Measurements from ENCODE around the gene PDE4A. TPM values are rescaled to one million over a fixed set of nuclear protein-coding genes. Genes with fewer than 3 reads are reported as not detected.

PDE4A gene
- total RNA-seq, 1 experiment from 2014 or later = 1.1 TPM

DNA sequence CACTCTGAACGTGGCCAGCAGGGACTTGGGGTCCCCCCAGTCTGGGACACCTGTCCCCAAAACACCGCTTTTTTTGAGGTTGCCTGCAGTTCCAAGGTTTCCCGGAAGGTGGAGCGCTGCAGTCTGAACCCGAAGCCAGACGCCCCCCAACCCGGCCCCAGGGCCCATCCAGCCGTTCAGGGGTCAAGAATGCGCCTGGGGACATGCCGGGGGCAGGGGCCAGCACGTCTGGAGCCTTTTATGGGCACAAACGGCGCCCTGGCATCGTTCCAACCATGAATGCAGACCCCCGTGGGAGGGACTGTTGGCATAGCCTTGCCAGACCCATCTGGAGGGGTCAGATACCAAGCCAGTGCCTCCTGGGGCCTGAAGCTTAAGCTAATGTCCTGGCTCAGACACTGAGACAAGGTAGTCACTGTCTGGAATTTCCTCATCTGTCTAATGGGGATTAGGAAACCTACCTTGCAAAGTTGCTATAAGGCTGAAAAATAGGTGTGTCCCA, 90.0 kb downstream of the PDE4A start:
- DNase-seq (ENCODE audit: low spot score) = no peak

- DNase-seq (ENCODE audit: low spot score) = no peak
Measured at GRCh38 chr19:10513223-10513622, 92.9 kb downstream of the PDE4A start.

- DNase-seq (ENCODE audit: low spot score) = no peak
Measured at GRCh38 chr19:10514211-10515145, 94.1 kb downstream of the PDE4A start.

- DNase-seq (ENCODE audit: low spot score) = no peak
Measured at GRCh38 chr19:10516064-10516385, 95.7 kb downstream of the PDE4A start.

DNA sequence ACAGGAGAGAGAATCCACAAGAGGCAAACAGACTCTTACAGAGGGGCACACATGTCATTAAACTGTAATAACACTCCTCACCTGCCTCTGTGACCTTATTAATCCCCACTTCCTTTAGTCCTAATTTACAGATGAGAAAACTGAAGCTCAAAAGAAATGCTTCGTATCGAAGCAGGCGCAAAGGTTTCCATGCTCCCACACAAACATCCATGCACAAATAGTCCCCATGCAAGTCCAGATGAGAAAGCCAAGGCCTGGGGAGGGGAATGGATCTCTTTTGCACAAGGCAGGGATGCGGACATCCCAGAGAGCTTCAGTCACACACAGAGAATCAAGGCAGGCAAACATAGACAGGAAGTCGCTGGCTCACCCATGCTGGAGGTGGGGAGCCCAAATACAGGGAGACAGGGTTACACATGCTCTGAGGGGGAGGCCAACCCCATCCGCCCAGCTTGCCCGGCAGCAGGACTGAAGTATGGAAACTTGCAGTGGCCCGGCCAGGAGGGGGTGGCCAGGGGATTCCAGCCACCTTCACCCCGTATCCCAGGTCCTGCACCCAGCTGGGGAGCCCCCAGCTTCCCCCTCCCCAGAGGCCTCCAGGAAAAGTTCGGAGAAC, 96.4 kb downstream of the PDE4A start:
- no peak for DNase-seq (ENCODE audit: low spot score)

DNA sequence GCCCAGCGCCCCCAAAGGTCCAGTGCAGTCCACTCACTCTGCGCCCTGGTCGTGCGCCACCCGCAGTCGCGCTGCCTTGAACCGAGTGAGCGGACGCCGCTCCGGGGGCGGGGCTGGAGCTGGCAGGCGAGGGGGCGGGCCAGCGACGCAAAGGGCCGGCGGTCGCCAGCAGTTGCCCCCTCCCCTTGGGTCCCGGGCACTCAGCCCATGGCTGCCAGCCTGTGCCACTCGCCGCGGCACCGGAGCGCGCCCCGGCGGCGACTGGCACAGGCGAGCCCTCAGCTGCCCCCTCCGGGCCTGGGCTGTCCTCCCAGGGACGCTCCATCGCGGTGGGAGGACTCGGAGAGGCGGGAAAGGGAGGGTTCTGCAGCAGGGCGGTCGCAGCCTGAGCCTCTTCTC, 97.0 kb downstream of the PDE4A start, which contains the start of gene S1PR5:
S1PR5 (minus strand) TSS at position 87 of the 399 bp plus-strand sequence. CDS start 2,436 bp downstream, outside the sequence.
- no peak for DNase-seq (ENCODE audit: low spot score)

DNA sequence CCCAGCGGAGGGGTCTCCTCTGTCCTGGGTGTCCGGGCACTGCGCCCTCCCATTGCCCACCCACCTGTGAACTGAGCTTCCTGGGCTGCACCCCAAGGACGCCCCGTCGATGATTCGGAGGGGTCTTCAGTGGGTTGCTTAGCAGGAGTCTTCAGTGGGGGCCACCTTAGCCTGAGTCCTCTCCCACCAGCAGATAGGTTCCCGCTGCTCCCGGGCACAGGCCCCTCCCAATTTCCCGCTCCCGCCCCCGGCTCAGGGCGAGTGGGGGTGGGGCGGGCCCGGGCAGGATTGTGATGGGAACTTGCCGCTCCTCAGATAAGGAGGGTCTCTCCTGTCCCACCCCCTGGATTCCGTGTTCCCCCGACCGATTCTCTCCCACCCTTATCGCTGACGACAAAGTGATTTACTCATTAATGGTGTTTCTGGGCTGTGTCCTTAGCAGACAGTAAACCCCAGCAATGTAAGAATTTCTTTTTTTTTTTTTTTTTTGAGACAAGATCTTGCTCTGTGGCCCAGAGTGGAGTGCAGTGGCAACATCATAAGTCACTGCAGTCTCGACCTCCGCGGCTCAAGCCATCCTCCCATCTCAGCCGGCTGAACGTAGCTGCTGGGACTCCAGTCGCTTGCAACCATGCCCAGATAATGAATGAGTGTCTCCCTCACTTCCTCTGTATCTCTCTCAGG, 97.6 kb downstream of the PDE4A start:
- DNase-seq (ENCODE audit: low spot score) = no peak

DNA sequence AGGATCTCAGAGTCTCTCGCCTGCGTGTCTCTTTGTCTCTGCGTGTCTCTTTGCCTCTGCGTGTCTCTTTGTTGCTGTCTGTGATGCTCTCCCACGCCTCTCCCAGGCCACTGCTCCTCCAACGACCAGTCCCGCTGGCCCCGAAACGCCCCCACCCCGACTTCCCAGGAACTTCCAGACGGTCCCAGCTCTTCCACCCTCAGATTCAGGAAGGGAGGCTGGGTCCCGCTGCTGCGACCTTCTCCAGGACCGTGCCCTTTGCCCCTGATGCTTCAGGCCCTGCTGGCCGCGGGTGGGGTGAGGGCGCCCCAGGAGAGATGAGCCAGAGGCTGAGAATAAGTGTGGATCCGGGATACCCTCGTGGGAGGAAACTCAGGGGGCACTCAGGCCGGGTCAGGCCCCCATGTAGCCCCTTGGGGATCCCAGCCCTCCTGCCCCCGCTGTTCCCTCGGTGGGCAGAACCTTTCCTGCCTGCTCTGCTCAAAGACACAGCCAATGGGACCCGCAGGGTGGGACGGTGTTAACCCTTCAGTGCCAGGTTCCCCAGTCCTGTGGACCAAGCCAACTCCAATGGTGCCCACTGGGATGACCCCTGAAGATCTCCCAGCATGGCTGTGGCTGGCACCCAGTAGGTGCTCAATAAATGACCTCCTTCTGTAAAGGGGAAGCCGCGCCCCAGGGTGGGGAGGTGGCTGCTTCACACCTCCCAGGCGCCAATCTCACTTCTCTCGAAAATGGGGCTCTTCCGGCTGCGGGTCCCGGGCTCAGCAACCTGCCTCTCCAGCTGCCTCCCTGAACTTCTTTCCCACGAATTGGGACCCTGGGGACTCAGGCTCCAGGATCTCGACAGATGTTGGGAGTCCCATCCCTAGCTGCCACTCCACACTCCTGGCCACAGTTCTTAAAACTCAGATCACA, 98.4 kb downstream of the PDE4A start:
- DNase-seq (ENCODE audit: low spot score) = no peak

Other genes starting within 250 kb of the PDE4A start
- gene DNMT1, start 225.6 kb upstream of the PDE4A start, total RNA-seq (2014; rRNA removed; shearing (Covaris generic)) = 56.5 and 102 TPM in 2 replicates
- 1.7 and 3.0 TPM in 2 replicates for gene S1PR2, start 189.2 kb upstream of the PDE4A start, total RNA-seq (2014; rRNA removed; shearing (Covaris generic))
- 54.6 and 59.5 TPM in 2 replicates for gene MRPL4, start 168.3 kb upstream of the PDE4A start, total RNA-seq (2014; rRNA removed; shearing (Covaris generic))
- 0.06 and 0.12 TPM in 2 replicates for gene ICAM1, start 149.4 kb upstream of the PDE4A start, total RNA-seq (2014; rRNA removed; shearing (Covaris generic))
- 0.15 TPM in 1 of 2 replicates, not detected in the other for gene ICAM4, start 133.6 kb upstream of the PDE4A start, total RNA-seq (2014; rRNA removed; shearing (Covaris generic))
- 0.87 and 1.5 TPM in 2 replicates for gene ICAM5, start 130.6 kb upstream of the PDE4A start, total RNA-seq (2014; rRNA removed; shearing (Covaris generic))
- 0.18 and 1.8 TPM in 2 replicates for gene ZGLP1, start 110.7 kb upstream of the PDE4A start, total RNA-seq (2014; rRNA removed; shearing (Covaris generic))
- 23.6 and 40.0 TPM in 2 replicates for gene FDX2, start 104.5 kb upstream of the PDE4A start, total RNA-seq (2014; rRNA removed; shearing (Covaris generic))
- gene RAVER1, start 87.0 kb upstream of the PDE4A start, total RNA-seq (2014; rRNA removed; shearing (Covaris generic)) = 7.1 and 8.2 TPM in 2 replicates
- gene ICAM3, start 80.9 kb upstream of the PDE4A start, total RNA-seq (2014; rRNA removed; shearing (Covaris generic)) = 7.3 and 11.2 TPM in 2 replicates
- 28.2 and 37.1 TPM in 2 replicates for gene TYK2, start 40.0 kb upstream of the PDE4A start, total RNA-seq (2014; rRNA removed; shearing (Covaris generic))
- 105 and 132 TPM in 2 replicates for gene CDC37, start 17.0 kb upstream of the PDE4A start, total RNA-seq (2014; rRNA removed; shearing (Covaris generic))
- gene KEAP1, start 82.8 kb downstream of the PDE4A start, total RNA-seq (2014; rRNA removed; shearing (Covaris generic)) = 40.9 and 43.3 TPM in 2 replicates
- gene S1PR5, start 96.9 kb downstream of the PDE4A start, total RNA-seq (2014; rRNA removed; shearing (Covaris generic)) = 1.0 and 1.7 TPM in 2 replicates
- gene ATG4D, start 123.4 kb downstream of the PDE4A start, total RNA-seq (2014; rRNA removed; shearing (Covaris generic)) = 13.1 and 18.6 TPM in 2 replicates
- gene KRI1, start 145.5 kb downstream of the PDE4A start, total RNA-seq (2014; rRNA removed; shearing (Covaris generic)) = 7.7 and 8.3 TPM in 2 replicates
- 3.2 and 5.2 TPM in 2 replicates for gene CDKN2D, start 148.4 kb downstream of the PDE4A start, total RNA-seq (2014; rRNA removed; shearing (Covaris generic))
- 7.8 and 14.8 TPM in 2 replicates for gene AP1M2, start 166.8 kb downstream of the PDE4A start, total RNA-seq (2014; rRNA removed; shearing (Covaris generic))
- 9.9 and 11.8 TPM in 2 replicates for gene SLC44A2, start 205.0 kb downstream of the PDE4A start, total RNA-seq (2014; rRNA removed; shearing (Covaris generic))
- 107 and 109 TPM in 2 replicates for gene ILF3, start 233.8 kb downstream of the PDE4A start, total RNA-seq (2014; rRNA removed; shearing (Covaris generic))

All from H4 (cell line).